SH-SY5Y (cell line): ENCODE data around the gene SLC25A10.

ENCODE experiments used
- GATA2 ChIP-seq: IDR thresholded peaks from 2 replicates; pipeline ENCODE4 v1.6.1; 2011; ENCODE audit warnings: mild to moderate bottlenecking, low read depth, low read length
- GATA3 ChIP-seq: IDR thresholded peaks from 2 replicates; pipeline ENCODE4 v1.6.1; 2011; ENCODE audit warnings: low read depth, mild to moderate bottlenecking, low read length, moderate library complexity

- TF ChIP-seq GATA3: no peak
- no peak for TF ChIP-seq GATA2
Measured at GRCh38 chr17:81682565-81683207, 29.4 kb upstream of the SLC25A10 start.
